HG03520 (cell line): Measurements from ENCODE around the gene POU2F3.

Source experiments
- ATAC-seq: cut with Tn5 transposase; IDR thresholded peaks from one replicate; pipeline ENCODE4 v1.9.1; 2021; ENCODE audit warnings: mild to moderate bottlenecking, moderate library complexity; ENCODE audit not compliant: unreplicated experiment

The POU2F3 gene

DNA sequence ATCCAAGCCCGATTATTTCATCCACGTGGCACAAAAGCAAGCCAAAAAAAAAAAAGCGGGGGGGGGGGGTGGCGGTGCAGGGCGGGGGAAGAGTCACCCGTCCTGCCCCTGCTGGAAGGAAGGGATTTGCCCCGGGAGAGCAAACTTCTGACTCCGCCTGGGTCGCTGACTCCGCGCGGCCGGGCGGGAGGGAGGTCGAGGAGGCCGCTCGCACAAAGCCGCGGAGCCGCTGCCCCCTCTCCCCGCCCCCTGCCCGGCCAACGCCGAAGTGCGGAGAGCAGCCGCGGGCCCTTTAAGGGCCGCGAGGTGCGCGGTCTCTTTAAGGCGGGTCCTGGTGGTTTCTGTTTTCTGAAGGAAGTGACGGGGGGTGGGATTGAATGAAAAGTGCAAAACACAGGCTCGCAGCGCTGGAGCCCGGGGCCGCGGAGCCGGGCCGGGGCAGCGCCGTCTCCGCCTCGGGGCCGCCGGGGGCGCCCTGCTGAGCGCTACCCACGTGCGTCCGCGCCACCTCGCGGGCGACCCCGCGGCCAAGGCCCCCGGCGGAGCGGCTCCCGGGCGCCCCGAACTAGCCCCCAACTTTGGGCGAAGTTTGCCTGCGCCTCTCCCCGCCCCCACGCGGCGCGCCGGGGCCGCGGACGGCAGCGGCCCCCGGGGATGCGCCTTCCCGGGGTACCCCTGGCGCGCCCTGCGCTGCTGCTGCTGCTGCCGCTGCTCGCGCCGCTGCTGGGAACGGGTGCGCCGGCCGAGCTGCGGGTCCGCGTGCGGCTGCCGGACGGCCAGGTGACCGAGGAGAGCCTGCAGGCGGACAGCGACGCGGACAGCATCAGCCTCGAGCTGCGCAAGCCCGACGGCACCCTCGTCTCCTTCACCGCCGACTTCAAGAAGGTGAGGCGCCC is 29.1 kb upstream of the POU2F3 start, which contains the start of gene OAF:
Gene OAF, plus strand, starts transcription at position 407 of the 896 bp plus-strand sequence. Its CDS starts 248 bp downstream, at position 655.
- ATAC-seq = peak; percentile 74

DNA sequence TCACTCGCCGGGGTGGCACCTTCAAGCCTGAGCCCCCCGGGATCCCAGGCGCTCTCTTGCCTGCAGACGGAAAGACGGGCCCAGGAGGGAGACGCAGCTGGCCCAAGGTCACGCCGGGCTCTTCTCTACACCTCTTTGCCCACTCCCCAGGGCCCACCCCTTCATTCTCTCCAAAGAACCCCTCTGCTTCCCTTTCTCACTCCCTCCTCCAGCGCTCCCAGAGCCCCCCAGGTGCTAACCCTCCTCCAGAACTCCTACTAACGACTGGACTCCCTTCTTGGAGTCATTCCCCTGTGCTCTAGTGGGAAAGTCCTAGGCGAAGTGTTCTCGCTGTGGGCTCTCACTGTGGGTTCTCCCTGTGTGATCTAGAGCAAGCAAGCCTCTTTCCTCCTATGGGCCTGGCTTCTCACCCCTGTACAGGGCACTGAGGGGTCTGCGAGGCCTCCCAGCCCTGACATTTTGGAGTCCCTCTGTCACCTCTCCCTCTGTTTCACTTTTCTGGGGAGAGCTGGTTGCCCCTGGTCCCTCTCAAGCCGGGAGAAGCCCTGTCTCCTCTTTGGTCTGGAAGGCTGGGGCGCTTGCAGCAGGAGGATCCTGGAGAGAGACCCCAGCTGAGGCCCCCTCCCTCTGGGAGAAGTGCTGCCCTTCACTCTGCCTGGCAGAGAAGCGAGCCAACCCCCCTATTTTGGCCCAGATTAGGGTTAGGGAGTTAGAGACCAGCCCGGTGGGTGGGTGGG is 28.2 kb upstream of the POU2F3 start:
- ATAC-seq = no peak

DNA sequence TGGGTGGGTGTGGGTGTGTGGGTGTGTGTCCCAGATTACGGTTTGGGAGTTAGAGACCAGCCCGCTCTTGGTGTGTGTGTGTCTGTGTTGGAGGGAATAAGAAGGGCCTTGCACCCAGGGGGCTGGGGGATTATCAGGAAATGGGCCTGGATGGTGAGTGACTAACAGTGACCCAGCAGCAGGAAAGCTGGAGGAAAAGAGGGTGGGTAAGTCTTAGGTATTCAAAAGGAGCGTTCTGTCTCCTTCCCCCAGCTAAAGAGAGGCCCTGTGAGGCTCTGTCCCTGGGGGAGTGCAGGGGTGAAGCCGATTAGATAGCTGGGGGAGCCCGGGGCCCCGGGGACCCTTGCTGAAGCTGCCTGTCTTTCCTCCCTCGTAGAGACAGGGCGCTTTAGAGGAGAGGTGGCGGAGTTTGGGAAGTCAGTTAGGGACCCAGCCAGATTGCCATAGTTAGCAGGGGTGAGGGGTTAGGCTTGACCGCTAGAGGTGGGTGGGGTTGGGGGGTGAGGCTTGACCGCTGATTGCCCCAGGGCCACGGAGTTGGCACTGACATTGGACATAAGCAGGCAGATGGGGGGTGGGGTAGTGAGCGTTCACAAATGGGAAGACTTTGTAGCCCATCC is 27.6 kb upstream of the POU2F3 start:
- ATAC-seq = no peak

DNA sequence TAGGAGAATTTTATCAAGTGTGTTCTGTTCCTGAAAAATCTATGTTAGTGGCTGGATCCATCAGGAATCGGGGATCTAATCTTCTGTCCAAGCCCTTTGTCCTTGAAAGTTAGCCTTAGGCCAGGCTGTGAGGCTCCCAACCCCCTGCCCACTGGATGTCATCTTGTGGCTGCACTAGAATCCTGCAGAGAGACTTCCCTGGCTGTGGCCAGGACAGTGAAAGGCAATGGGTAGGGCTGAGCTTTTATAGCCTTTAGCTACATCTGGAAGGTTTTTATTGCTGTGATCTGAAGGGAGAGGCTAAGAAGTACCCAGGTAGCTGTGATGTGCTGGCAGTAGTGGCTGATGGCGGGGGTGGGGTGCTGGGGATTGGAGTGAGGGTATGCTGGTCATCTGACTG is 27.0 kb upstream of the POU2F3 start:
- no peak for ATAC-seq

DNA sequence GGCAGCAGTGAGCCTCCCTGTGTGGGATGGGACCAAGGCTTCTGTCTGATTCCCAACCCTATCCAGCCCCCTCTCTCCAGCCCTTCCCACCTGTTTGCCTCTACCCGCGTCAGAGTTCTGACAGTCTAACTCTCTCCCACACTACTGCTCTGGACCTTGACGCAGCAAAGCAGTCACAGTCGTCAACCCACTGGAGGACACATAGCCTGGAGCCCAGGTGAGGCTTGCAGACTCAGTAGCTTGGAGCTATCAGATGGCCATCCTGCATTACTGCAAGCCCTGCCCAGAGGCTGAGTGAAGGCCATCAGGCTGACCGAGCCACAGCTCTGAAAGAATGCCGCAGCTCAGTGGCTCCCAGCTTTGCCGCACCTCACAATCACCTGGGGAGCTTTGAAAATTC is 25.4 kb upstream of the POU2F3 start:
- ATAC-seq = no peak

DNA sequence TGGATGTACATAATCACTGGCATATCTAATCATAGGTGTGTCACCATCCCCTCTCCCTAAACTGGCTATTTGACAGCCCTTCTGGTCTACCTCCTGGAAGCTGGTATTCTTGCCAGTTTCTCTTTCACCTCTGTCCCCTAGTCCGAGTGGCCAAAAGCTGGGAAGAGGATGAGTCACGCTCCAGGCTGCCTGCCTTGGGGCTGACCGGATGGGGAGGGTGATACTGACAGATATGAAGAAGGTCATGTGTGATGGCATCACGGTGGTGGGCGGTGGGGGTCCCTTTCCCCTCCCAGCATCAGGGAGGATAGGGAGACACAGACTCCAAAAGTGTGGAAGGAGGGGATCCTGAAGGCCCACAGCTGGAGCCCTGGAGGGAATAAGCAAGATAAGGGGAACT is 24.3 kb upstream of the POU2F3 start:
- ATAC-seq = no peak

DNA sequence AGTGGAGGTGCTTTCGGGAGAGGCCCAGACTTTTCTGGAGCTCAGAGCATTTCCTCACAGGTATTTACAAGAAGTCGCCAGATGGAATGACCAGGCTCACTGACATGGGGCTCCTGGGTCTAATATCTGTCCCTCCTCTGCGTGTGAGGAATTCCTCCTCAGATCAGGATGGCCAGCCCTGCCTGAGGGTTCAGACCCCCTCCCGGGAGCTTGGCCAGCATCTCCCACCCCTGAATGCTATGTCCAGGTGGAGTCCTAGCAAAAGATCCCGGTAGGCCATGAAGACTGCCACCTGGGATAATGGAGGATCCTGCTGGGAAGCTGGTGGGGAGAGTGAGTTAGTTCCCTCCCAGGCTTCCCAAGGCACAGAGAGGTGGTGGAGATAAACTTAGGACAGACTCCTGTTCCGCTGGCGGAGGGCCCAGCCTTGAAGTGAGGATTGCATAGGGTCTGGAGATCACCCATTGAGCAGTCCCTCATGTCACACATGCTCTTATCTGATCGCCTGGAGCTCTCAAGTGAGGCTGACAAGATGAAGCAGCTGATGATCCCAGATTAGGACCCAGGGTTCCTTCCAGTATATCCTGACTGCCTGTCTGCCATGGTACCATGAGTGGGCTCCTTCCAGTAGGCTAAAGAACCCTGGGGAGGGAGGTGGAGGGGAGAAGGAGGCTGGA is 23.4 kb upstream of the POU2F3 start:
- no peak for ATAC-seq

DNA sequence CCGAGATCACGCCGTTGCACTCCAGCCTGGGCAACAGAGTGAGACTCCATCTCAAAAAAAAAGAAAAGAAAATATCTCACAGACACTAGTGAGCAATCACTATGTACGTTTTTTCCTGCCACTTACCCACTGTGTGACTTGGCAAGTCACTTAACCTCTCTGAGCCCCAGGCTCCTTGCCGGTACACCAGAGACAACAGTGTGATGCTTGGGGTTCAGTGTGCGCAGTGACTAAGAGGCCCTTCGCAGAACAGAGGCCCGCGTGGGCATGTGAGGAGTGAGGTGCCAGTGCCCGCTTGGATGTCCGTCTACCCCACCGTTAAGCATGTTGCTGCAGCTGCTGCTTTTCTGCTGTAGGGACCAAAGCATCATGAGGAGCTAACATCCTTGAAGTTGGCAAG is 22.4 kb upstream of the POU2F3 start:
- no peak for ATAC-seq

DNA sequence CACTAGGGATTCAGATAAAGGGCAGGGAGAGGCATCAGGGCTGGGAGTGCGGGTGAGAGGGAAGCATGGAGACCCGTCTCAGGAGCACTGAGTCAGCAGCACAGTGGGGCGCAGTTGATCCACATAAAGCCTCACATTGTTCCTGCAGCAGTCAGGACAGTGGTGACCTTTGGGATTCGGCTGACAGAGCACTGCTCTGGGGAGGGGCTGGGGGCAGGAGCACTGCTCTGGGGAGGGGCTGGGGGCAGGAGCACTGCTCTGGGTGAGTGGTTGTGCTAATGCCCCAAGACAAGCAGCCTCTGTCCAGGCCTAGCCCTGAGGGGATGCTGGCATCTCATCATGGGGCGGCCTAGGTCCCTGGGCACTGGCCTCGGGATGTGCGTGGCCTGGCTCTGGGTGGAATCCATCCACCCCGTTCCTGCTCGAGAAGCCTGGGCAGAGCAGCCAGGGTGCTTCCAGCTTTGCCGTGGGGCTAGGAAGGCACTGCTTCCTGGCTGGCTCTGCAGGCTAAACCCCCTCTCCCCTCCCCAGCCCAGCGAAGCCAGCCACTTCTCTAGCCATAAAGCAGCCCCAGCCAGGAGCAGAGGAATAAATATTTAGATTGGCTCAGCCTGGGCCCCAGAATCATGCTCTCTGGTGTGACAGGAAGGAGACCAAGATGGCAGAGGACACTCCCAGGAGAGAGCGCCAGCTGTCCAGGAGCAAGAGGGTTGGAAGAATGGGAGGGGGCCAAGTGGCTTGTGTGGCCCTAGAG is 21.8 kb upstream of the POU2F3 start:
- no peak for ATAC-seq

DNA sequence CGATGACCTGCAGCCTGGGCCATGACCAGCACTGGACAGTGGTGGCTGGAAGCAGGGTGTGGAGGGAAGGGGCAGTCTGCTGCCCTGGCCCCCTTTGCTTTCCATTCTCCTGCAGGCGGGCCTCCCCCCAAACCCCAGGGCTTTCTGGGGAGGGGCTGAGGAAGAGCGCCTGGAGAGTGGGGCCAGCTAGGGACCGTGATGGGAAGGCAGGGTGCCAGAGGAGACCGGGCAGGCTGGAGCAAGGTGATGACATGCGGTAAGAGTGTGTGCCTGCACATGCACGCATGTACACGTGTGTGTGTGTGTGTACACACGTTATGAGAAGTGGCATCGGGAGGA is 21.3 kb upstream of the POU2F3 start:
- no peak for ATAC-seq

DNA sequence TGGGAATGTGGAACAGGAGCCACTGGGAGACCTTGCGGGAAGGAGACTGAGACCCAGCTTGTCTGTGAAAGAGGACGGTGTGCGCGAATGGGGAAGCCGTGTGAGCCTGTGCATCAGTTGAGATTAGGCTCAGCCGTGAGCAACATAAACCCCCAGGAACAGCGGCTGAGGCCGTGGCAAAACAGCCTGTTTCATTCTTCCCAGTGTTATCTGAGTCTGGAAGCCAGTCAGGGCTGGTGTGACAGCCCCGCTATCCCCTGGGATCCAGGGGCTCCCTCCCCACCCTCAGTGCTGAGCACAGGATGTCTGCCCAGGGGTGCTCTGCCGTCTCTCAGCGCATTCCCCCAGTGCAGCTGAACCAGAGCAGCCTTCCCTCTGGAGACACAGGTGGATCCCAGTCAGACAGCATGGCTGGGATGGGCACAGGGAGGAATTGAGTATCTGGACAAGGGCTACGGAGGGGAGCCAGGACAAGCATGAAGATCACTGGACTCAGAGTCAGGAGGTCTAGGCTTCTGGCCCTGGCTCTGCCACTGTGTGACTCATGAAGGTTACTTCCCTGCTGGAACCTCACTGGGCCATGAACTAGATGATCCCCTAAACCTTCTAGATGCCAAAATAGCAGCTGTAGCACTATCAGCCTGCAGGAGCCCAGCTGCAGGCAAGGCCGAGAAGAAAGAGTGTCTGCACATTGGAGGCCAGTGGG is 20.6 kb upstream of the POU2F3 start:
- ATAC-seq = no peak

DNA sequence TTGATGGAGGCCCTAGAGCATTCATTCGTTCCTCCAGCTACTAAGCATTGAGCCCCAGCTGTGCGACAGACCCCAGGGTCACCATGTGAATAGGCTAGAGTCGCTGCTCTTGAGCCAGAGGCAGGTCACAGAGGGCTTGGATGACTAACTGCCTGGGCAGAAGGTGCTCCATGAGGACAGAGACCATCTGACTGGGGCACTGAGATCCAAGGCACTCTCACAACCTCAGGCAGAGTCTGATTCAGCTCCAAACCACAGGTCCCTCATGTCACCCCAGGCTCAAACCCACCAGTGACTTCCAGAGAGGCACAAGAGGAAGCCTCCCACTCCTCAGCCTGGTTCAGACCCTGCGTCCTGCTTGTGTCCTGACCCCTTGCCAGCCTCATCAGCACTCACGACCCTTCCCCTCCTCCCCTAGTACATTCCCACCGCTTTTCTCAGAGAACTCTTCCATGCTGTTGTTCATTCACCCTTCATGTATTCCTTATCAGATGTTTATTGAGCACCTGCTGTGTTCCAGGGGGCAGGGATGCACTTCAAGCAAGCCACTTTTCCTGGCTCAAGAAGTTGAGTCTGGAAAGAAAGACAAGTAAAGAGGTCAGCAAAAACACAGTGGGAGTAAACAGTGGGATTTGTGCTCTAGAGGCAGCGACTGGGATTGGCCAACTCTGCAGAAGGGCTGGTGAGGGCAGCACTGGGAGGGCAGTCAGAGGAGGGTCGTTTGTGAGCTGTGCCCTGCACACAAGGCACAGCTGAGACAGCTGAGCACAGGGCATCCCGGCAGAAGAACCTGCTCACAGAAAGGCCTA is 19.8 kb upstream of the POU2F3 start:
- ATAC-seq = no peak

DNA sequence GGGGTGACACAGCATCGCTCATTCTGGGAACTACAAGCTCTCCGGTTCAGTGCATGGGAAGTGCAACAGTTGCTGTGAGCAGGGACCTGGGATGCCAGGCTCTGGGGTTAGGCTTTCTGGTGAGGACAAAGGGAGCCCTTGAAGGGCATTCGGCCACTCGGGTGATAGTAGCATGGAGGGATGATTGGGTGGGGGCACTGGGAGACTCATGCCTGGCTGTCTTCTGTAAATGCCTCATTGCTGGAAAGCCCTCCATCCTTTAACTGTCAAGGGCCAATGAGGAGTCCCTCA is 19.2 kb upstream of the POU2F3 start:
- ATAC-seq = no peak

DNA sequence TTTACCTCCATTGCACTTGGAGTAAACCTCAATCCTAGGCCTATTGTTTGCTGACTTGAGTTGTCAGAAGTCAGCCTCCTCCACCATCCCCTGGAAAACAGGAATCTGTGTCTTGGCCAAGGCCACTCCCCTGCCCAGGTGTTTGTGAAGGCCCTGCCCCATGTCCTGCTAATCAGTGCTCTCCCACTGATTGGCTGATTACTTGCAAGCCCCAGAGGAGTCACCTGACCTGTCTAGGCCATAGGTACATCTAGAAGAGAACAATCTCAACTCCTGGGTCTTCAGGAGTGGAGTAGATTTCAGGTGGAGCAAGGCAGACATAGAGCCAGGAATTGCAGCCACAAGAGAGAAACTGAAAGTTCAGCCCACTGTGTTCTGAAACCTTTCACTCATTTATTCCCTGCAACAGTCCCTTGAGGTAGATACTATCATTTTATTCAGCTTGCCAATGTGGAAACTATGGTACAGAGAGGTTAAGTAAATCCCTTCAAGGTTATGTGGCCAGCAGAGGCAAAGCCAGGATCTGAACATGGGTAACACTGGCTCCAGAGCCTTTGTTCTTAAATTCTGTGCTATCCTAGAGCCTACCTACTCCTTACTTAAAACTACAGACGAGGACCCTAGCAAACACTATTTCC is 18.7 kb upstream of the POU2F3 start:
- no peak for ATAC-seq

DNA sequence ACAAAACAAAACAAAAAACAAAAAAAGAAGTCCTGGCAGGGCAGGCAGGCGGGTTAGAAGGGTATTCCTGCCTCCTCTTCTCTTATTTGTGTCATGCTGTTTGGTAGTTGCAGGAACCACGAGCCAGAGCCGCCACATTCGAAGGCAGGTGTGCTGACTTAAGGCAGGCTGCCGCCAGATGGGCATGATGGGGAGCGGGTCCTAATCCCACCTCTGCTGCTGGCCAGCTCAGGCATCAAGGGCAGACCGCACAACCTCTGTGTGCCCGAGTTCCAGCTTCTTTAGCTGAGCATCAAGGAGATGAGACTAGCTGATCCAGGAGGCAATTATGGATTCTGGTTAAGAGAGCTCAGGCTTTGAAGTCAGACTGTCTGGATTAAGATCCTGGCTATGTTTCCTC is 17.0 kb upstream of the POU2F3 start:
- no peak for ATAC-seq

DNA sequence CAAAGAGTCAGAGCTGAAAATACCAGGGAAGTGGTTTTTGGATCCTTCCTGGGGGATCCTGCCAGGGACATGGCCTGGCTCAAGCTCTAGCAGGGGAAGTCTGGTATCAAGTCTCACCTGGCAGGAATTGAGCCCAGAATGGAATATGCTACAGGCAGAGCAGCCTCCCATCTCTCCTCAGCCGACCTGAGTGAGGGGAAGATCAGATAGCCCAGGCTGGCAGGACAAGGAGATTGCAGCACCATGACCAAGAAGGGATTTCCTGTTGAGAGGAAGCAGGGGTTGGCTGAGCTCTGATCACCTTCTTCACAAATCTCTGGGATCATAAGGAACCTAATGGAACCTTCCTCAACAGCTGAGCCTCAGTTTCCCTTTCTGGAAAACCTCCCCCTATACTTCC is 16.1 kb upstream of the POU2F3 start:
- no peak for ATAC-seq

DNA sequence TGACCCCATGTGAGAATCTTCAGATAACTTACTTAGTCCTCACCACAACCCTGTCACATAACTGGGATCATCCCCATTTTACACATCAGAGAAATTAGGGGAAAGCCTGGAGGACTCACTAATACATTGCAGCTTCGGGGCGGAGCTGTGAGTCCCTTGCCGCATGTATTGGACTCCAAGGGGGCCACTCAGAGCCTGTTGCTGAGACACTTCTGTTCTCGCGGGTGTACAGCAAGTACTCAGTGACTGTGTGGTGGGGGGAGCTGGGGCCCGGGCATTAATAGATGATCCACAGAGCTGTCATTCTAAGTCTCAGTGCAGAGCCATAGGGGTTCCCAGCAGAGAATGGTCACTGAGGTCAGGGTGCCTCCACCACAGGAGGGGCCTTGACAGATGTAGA is 15.6 kb upstream of the POU2F3 start:
- no peak for ATAC-seq

DNA sequence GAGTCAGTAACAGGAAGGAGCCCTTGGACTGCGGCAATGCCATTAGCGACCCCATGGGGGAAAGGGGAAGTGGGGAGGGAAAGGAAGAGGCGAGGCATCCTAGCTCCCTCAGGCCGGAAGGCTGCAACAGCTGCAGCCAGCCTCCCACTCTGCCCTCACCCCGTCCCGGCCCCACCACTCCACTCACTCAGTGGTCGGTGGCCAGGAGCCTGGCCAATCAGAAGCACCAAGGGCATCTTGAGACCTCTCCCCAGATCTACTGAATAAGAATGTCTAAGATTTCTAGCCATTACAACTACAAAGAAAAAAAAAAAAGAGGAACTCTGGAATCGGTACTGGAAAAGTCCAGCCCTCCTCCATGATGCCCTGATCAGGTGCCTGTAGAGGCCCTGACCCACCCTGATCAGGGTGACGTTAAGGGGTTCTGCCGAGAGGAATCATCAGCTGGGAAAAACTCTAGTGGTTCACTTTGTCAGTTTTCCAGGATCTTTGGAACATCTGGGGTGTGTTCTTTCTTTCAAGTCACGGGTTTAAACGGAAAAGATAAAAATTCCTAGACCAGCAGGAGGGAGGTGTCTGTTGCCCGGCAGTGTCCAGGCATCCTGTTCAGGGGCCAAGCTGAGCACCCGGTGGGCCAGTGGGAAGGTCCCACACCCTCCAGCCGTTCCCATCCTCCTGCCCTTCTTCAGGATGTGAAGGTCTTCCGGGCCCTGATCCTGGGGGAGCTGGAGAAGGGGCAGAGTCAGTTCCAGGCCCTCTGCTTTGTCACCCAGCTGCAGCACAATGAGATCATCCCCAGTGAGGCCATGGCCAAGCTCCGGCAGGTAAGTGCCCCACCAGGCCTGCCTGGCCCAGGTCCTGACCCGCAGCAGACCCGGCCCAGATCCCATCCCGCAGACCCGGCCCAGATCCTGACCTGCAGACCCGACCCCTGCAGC is 14.7 kb upstream of the POU2F3 start:
- ATAC-seq = no peak
